Neural cell (in vitro differentiated cells): ENCODE results near the gene HYOU1.

ENCODE experiments used
- EP300 ChIP-seq: fragments of 450-650 bp; conservative IDR thresholded peaks from 2 replicates; pipeline ENCODE4 v1.6.1; 2014; ENCODE audit warnings: antibody characterized with exemption, mild to moderate bottlenecking, moderate library complexity; ENCODE audit not compliant: poor library complexity, severe bottlenecking
- EZH2 ChIP-seq: fragments of 200-600, 300-800 bp; shearing (Covaris generic), sonication (generic); IDR thresholded peaks from 2 replicates; pipeline ENCODE4 v1.6.1; 2014; ENCODE audit warnings: antibody characterized with exemption, low read length, borderline replicate concordance, mild to moderate bottlenecking; ENCODE audit not compliant: insufficient read depth, poor library complexity, severe bottlenecking
- TF ChIP-seq, protein P1 (sequence below): fragments of 450-650 bp; IDR thresholded peaks from 2 replicates; pipeline ENCODE4 v1.5.1; 2014; ENCODE audit warnings: antibody characterized with exemption, mild to moderate bottlenecking, moderate library complexity; ENCODE audit not compliant: poor library complexity, severe bottlenecking

DNA sequence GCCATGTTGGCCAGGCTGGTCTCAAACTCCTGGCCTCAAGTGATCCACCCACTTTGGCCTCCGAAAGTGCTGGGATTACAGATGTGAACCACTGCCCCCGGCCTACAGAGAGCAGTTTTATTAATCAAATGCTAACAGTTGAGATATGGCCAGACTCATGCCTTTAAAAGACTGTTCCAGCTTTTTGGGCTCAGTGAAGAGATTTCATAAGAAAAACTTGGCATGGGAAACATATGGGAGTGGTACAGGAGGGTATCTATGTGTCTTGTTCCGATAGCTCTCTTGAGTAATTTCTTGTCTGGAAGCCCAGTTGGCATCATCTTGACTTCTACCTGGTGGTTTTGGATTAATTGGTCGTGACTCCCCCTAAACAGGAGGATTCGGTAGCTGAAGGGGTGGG is 18.1 kb downstream of the HYOU1 start:
- TF ChIP-seq, protein P1, sequence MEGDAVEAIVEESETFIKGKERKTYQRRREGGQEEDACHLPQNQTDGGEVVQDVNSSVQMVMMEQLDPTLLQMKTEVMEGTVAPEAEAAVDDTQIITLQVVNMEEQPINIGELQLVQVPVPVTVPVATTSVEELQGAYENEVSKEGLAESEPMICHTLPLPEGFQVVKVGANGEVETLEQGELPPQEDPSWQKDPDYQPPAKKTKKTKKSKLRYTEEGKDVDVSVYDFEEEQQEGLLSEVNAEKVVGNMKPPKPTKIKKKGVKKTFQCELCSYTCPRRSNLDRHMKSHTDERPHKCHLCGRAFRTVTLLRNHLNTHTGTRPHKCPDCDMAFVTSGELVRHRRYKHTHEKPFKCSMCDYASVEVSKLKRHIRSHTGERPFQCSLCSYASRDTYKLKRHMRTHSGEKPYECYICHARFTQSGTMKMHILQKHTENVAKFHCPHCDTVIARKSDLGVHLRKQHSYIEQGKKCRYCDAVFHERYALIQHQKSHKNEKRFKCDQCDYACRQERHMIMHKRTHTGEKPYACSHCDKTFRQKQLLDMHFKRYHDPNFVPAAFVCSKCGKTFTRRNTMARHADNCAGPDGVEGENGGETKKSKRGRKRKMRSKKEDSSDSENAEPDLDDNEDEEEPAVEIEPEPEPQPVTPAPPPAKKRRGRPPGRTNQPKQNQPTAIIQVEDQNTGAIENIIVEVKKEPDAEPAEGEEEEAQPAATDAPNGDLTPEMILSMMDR: no peak
- TF ChIP-seq EP300 (no peak), EZH2 (no peak)
